HCT116 (cell line): ENCODE data around the gene ZDHHC19. TPM values are rescaled to one million over a fixed set of nuclear protein-coding genes. Genes with fewer than 3 reads are reported as not detected.

ENCODE experiments used
- ATAC-seq: fragments of 200-7000 bp; cut with Tn5 transposase; 2 replicates; pipeline ENCODE4 v1.9.1; 2020; ENCODE audit warnings: mild to moderate bottlenecking, moderate library complexity
- BruUV-seq: library from RNA; stranded (reverse); fragments of 400-500 nt; replicated peaks from 2 replicates; lab custom pipeline; 2021; lab: Mats Ljungman, UMichigan
- CTCF ChIA-PET: fragments of 300-600 bp; sonication (Branson Sonifier 250); formaldehyde crosslinking; loops from one replicate; lab custom pipeline; 2021; ENCODE audit warnings: antibody characterized with exemption; lab: Charles Lee
- POLR2A ChIA-PET: fragments of 300-600, 350-600 bp; sonication (Branson Sonifier 250); formaldehyde crosslinking; loops from one replicate; lab custom pipeline; 2021; ENCODE audit warnings: antibody characterized with exemption; lab: Charles Lee
- RAD21 ChIA-PET, 2 experiments: fragments of 300-600 bp; sonication (Branson Sonifier 250); formaldehyde crosslinking; loops; one replicate each; lab custom pipeline; 2023; ENCODE audit warnings: low total read pairs in 2 of 2; ENCODE audit not compliant: uncharacterized antibody in 2 of 2, unreplicated experiment in 2 of 2, low non-redundant PET in 1 of 2; lab: Charles Lee
- DNase-seq: peaks from one replicate; pipeline ENCODE4 v3.0.0-alpha.2; 2010; ENCODE audit warnings: low read depth, low spot score
- H2AFZ ChIP-seq: fragments of 200-600 bp; shearing (Covaris generic), sonication (generic); 2 replicates; pipeline ENCODE4 v1.6.1; 2017; ENCODE audit warnings: low read depth, mixed run types, mixed read lengths, antibody characterized with exemption, low read length; ENCODE audit not compliant: poor library complexity, severe bottlenecking
- H3K27ac ChIP-seq: 2 replicates; pipeline ENCODE4 v1.5.1; 2012; ENCODE audit warnings: low read depth, low read length
- H3K27me3 ChIP-seq: fragments of 200-600 bp; sonication (generic); 2 replicates; pipeline ENCODE4 v1.6.1; 2016; ENCODE audit warnings: mixed run types, low read length, mixed read lengths; ENCODE audit not compliant: insufficient read depth
- H3K36me3 ChIP-seq, 2 experiments: fragments of 200-500 bp in 1 of 2; fragments of 200-600 bp in 1 of 2; sonication (Bioruptor generic) in 1 of 2; sonication (generic) in 1 of 2; 2 replicates each; pipeline versions ENCODE4 v1.5.1 to v1.6.1; 2014 to 2016; ENCODE audit warnings: low read length in 2 of 2, inconsistent platforms in 1 of 2, mixed read lengths in 1 of 2, mixed run types in 1 of 2; ENCODE audit not compliant: insufficient read depth in 2 of 2, control insufficient read depth in 1 of 2
- H3K4me1 ChIP-seq, 2 experiments: fragments of 200-600 bp in 1 of 2; sonication (generic) in 1 of 2; 2 replicates each; pipeline versions ENCODE4 v1.5.1 to v1.6.1; 2012 to 2017; ENCODE audit warnings: low read length in 2 of 2, inconsistent platforms in 1 of 2, mild to moderate bottlenecking in 1 of 2, mixed read lengths in 1 of 2, mixed run types in 1 of 2, moderate library complexity in 1 of 2; ENCODE audit not compliant: insufficient read depth in 2 of 2, control insufficient read depth in 1 of 2
- H3K4me2 ChIP-seq: fragments of 200-600 bp; sonication (generic); 2 replicates; pipeline ENCODE4 v1.6.1; 2017; ENCODE audit warnings: mixed run types, low read length, mixed read lengths
- H3K4me3 ChIP-seq, 2 experiments: fragments of 200-600 bp in 1 of 2; sonication (generic) in 1 of 2; replicated peaks in 1 of 2; 2 replicates each; pipeline ENCODE4 v1.5.1; 2011 to 2016; ENCODE audit warnings: low read length in 2 of 2, control low read depth in 1 of 2, low read depth in 1 of 2, mild to moderate bottlenecking in 1 of 2, mixed read lengths in 1 of 2, mixed run types in 1 of 2
- H3K79me2 ChIP-seq: fragments of 200-600 bp; sonication (generic); 2 replicates; pipeline ENCODE4 v1.6.1; 2017; ENCODE audit warnings: mild to moderate bottlenecking, mixed run types, low read length, moderate library complexity, mixed read lengths; ENCODE audit not compliant: insufficient read depth
- H3K9ac ChIP-seq: fragments of 200-600 bp; sonication (generic); 2 replicates; pipeline ENCODE4 v1.6.1; 2016; ENCODE audit warnings: low read length, mixed read lengths
- H3K9me2 ChIP-seq: fragments of 200-600 bp; sonication (generic), shearing (Covaris generic); 2 replicates; pipeline ENCODE4 v1.6.1; 2017; ENCODE audit warnings: mixed run types, mild to moderate bottlenecking, moderate library complexity; ENCODE audit not compliant: insufficient read depth
- H3K9me3 ChIP-seq, 2 experiments: fragments of 200-500 bp in 1 of 2; fragments of 200-600 bp in 1 of 2; sonication (Bioruptor generic) in 1 of 2; sonication (generic) in 1 of 2; 2 replicates each; pipeline ENCODE4 v1.6.1; 2014 to 2017; ENCODE audit warnings: low read length in 2 of 2, mixed read lengths in 2 of 2, inconsistent platforms in 1 of 2, low read depth in 1 of 2, mild to moderate bottlenecking in 1 of 2, mixed run types in 1 of 2, moderate library complexity in 1 of 2; ENCODE audit not compliant: control insufficient read depth in 1 of 2, insufficient read depth in 1 of 2
- H4K20me1 ChIP-seq: fragments of 200-600 bp; sonication (generic), shearing (Covaris generic); 2 replicates; pipeline ENCODE4 v1.6.1; 2017; ENCODE audit warnings: mixed run types, mild to moderate bottlenecking, moderate library complexity; ENCODE audit not compliant: insufficient read depth
- CBX3 ChIP-seq: IDR thresholded peaks from 2 replicates; pipeline ENCODE4 v1.6.1; 2012; ENCODE audit warnings: low read depth
- FOSL1 ChIP-seq: IDR thresholded peaks from 2 replicates; pipeline ENCODE4 v1.6.1; 2012; ENCODE audit warnings: low read depth
- JUND ChIP-seq: IDR thresholded peaks from 2 replicates; pipeline ENCODE4 v1.6.1; 2012
- POLR2A ChIP-seq: IDR thresholded peaks from 2 replicates; pipeline ENCODE4 v1.7.0; 2011; ENCODE audit warnings: borderline replicate concordance; ENCODE audit not compliant: insufficient read depth, insufficient read length; ENCODE audit errors: extremely low read depth
- RAD21 ChIP-seq: IDR thresholded peaks from 2 replicates; pipeline ENCODE4 v1.6.1; 2012; ENCODE audit warnings: low read depth, mild to moderate bottlenecking
- SIN3A ChIP-seq: IDR thresholded peaks from 2 replicates; pipeline ENCODE4 v1.6.1; 2012; ENCODE audit warnings: low read depth
- SP1 ChIP-seq: IDR thresholded peaks from 2 replicates; pipeline ENCODE4 v1.6.1; 2012; ENCODE audit warnings: low read depth
- TCF7L2 ChIP-seq: IDR thresholded peaks from 2 replicates; pipeline ENCODE4 v1.7.0; 2011; ENCODE audit warnings: borderline replicate concordance, inconsistent platforms; ENCODE audit not compliant: insufficient read depth, insufficient read length; ENCODE audit errors: extremely low read depth
- ZFX ChIP-seq: fragments of 450-650 bp; IDR thresholded peaks from 2 replicates; pipeline ENCODE4 v1.6.1; 2017
- ZNF274 ChIP-seq: fragments of 200-500 bp; sonication (Bioruptor generic); IDR thresholded peaks from 2 replicates; pipeline ENCODE4 v1.6.1; 2014; ENCODE audit warnings: mild to moderate bottlenecking, low read depth, low read length, inconsistent platforms
- intact Hi-C: fragments of 100-400 bp; cut with micrococcal nuclease; formaldehyde crosslinking; loops from 2 replicates; pipeline ENCODE4 v1.10.0; 2022
- total RNA-seq: library from RNA; stranded (reverse); gene quantifications from one replicate; pipeline ENCODE4 v1.2.1, GENCODE V29; 2021; ENCODE audit not compliant: unreplicated experiment
- TF ChIP-seq, protein P1 (sequence below): IDR thresholded peaks from 2 replicates; pipeline ENCODE4 v1.6.1; 2012; ENCODE audit warnings: low read depth
- TF ChIP-seq, protein P2 (sequence below): IDR thresholded peaks from 2 replicates; pipeline ENCODE4 v1.6.1; 2011; ENCODE audit warnings: mild to moderate bottlenecking, low read length, moderate library complexity; ENCODE audit not compliant: insufficient replicate concordance; ENCODE audit errors: extremely low read depth
- TF ChIP-seq, protein P3 (sequence below), 3 experiments: fragments of 200-600 bp in 1 of 3; sonication (generic) in 1 of 3; IDR thresholded peaks in 2 of 3; conservative IDR thresholded peaks in 1 of 3; 2 replicates each; pipeline ENCODE4 v1.5.1; 2012 to 2017; ENCODE audit warnings: low read depth in 2 of 3, low read length in 2 of 3, antibody characterized with exemption in 1 of 3, borderline replicate concordance in 1 of 3, control low read depth in 1 of 3, mild to moderate bottlenecking in 1 of 3, mixed read lengths in 1 of 3, mixed run types in 1 of 3, moderate library complexity in 1 of 3; ENCODE audit not compliant: insufficient read depth in 1 of 3
- TF ChIP-seq, protein P4 (sequence below): IDR thresholded peaks from 2 replicates; pipeline ENCODE4 v1.6.1; 2012

The ZDHHC19 gene
- total RNA-seq, 1 experiment from 2014 or later: not detected

DNA sequence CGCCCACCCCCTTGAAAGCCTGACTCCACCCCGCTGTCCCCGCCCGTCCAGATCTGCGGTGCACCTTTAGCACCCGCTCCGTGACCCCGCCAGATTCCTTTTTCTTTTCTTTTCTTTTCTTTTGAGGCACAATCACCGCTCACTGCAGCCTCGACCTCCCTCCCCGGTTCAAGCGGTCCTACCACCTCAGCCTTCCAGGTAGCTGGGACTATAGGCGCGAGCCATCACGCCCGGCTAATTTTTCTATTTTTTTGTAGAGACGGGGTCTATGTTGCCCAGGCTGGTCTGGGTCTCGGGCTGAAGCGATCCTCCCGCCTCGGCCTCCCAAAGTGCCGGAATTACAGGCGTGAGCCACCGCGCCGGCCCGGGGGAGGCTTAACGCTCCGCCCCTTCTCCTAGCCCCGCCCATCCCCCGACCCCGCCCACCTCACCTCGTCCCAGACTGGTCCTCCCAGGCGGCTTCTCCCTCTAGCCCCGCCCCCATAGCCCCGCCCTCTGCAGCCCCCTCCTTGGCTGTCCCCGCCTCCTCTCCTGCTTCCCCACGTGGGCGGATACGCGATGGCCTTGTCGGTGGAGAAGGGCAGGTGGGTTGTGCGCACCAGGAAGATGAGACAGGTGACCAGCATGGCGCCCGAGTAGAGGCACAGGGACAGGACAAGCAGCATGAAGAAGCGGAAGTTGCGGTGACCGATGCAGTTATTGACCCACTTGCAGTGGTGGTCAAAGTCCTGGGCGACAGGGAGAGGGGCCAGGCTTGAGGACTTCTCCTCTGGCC lies 3.2 kb downstream of the ZDHHC19 start:
- Histone ChIP-seq H3K4me1 (peaks cover 0 to 6% of the 10 kb centered on the region in 2 experiments; a peak in 1 of 4 replicates), H3K27ac (no peak overlapping the region), H3K9me2 (no peaks in the 10 kb centered on the region), H3K9ac (no peak overlapping the region), H3K9me3 (no peaks in the 10 kb centered on the region), H3K27me3 (no peaks in the 10 kb centered on the region), H4K20me1 (no peaks in the 10 kb centered on the region), H3K36me3 (no peaks in the 10 kb centered on the region), H3K4me2 (peak overlapping the region; percentile 57), H2AFZ (peak overlapping the region; percentile 80), H3K79me2 (no peaks in the 10 kb centered on the region), H3K4me3 (0 out of 4 replicates have a peak overlapping the region, but pooled peaks of 1 of the 2 experiments have one; percentile 11)
- ChIA-PET CTCF (no interaction called here), RAD21 (no interaction called here), POLR2A (no interaction called here)
- intact Hi-C loops: no loop called here
- no TSS peak for BruUV-seq
- no peak for TF ChIP-seq SIN3A
- no peak for TF ChIP-seq SP1
- no peak for TF ChIP-seq CBX3
- TF ChIP-seq, protein P1, sequence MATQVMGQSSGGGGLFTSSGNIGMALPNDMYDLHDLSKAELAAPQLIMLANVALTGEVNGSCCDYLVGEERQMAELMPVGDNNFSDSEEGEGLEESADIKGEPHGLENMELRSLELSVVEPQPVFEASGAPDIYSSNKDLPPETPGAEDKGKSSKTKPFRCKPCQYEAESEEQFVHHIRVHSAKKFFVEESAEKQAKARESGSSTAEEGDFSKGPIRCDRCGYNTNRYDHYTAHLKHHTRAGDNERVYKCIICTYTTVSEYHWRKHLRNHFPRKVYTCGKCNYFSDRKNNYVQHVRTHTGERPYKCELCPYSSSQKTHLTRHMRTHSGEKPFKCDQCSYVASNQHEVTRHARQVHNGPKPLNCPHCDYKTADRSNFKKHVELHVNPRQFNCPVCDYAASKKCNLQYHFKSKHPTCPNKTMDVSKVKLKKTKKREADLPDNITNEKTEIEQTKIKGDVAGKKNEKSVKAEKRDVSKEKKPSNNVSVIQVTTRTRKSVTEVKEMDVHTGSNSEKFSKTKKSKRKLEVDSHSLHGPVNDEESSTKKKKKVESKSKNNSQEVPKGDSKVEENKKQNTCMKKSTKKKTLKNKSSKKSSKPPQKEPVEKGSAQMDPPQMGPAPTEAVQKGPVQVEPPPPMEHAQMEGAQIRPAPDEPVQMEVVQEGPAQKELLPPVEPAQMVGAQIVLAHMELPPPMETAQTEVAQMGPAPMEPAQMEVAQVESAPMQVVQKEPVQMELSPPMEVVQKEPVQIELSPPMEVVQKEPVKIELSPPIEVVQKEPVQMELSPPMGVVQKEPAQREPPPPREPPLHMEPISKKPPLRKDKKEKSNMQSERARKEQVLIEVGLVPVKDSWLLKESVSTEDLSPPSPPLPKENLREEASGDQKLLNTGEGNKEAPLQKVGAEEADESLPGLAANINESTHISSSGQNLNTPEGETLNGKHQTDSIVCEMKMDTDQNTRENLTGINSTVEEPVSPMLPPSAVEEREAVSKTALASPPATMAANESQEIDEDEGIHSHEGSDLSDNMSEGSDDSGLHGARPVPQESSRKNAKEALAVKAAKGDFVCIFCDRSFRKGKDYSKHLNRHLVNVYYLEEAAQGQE: no peak
- TF ChIP-seq ZFX: no peak
- TF ChIP-seq, protein P2, sequence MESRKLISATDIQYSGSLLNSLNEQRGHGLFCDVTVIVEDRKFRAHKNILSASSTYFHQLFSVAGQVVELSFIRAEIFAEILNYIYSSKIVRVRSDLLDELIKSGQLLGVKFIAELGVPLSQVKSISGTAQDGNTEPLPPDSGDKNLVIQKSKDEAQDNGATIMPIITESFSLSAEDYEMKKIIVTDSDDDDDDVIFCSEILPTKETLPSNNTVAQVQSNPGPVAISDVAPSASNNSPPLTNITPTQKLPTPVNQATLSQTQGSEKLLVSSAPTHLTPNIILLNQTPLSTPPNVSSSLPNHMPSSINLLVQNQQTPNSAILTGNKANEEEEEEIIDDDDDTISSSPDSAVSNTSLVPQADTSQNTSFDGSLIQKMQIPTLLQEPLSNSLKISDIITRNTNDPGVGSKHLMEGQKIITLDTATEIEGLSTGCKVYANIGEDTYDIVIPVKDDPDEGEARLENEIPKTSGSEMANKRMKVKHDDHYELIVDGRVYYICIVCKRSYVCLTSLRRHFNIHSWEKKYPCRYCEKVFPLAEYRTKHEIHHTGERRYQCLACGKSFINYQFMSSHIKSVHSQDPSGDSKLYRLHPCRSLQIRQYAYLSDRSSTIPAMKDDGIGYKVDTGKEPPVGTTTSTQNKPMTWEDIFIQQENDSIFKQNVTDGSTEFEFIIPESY: no peak
- no peak for TF ChIP-seq POLR2A
- no peak for TF ChIP-seq JUND
- TF ChIP-seq RAD21: no peak
- TF ChIP-seq, protein P3, sequence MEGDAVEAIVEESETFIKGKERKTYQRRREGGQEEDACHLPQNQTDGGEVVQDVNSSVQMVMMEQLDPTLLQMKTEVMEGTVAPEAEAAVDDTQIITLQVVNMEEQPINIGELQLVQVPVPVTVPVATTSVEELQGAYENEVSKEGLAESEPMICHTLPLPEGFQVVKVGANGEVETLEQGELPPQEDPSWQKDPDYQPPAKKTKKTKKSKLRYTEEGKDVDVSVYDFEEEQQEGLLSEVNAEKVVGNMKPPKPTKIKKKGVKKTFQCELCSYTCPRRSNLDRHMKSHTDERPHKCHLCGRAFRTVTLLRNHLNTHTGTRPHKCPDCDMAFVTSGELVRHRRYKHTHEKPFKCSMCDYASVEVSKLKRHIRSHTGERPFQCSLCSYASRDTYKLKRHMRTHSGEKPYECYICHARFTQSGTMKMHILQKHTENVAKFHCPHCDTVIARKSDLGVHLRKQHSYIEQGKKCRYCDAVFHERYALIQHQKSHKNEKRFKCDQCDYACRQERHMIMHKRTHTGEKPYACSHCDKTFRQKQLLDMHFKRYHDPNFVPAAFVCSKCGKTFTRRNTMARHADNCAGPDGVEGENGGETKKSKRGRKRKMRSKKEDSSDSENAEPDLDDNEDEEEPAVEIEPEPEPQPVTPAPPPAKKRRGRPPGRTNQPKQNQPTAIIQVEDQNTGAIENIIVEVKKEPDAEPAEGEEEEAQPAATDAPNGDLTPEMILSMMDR (IDR thresholded peaks at IDR 0.05 in 2 of 3, conservative IDR thresholded peaks at IDR 0.05 in 1 of 3; ENCODE audit: borderline replicate concordance in 1 of 3, insufficient read depth in 1 of 3, low read depth in 2 of 3, low read length in 2 of 3): no peak
- TF ChIP-seq TCF7L2: no peak
- TF ChIP-seq, protein P4, sequence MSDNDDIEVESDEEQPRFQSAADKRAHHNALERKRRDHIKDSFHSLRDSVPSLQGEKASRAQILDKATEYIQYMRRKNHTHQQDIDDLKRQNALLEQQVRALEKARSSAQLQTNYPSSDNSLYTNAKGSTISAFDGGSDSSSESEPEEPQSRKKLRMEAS: no peak
- TF ChIP-seq FOSL1: no peak
- no peak for TF ChIP-seq ZNF274
- ATAC-seq (peak; percentile 80), DNase-seq (no peak)
